ENCODE results near the gene MTCL1. TPM values are rescaled to one million over a fixed set of nuclear protein-coding genes. Genes with fewer than 3 reads are reported as not detected.
A peak's percentile ranks its signal among the peaks of the same experiment; 100 is the strongest.

Gene MTCL1
- total and polyA plus RNA-seq, 2 donors (not counting 1 experiment from before 2014, with no cell fraction given) = 35.0 to 56.0 TPM

GRCh38 chr18:8869696-8870095 lies 164.3 kb downstream of the MTCL1 start:
- Histone ChIP-seq H3K4me2 (ENCODE audit: extremely low read depth, insufficient read depth, low read length) (no peak overlapping the region), H3K27ac (ENCODE audit: insufficient read depth, low read length) (no peak overlapping the region), H2AFZ (ENCODE audit: low read length) (no peak overlapping the region), H3K4me1 (ENCODE audit: control insufficient read depth, extremely low read depth, insufficient read depth, low read length) (no peaks in the 10 kb centered on the region), H3K27me3 (ENCODE audit: control insufficient read depth, insufficient read depth, low read length) (no peaks in the 10 kb centered on the region), H3K79me2 (ENCODE audit: control insufficient read depth, insufficient read depth, low read length) (no peaks in the 10 kb centered on the region), H3K9me3 (ENCODE audit: control insufficient read depth, insufficient read depth, low read depth, low read length) (no peaks in the 10 kb centered on the region), H3K4me3 (replicated peaks in 1 of 4; ENCODE audit: control extremely low read depth in 1 of 4, insufficient read depth in 1 of 4, low read depth in 3 of 4, low read length in 4 of 4) (no peak overlapping the region), H4K20me1 (ENCODE audit: control insufficient read depth, extremely low read depth, insufficient read depth, low read length) (no peaks in the 10 kb centered on the region), H3K9ac (ENCODE audit: insufficient read depth, low read length) (no peak overlapping the region), H3K36me3 (ENCODE audit: control insufficient read depth, insufficient read depth, low read length) (no peaks in the 10 kb centered on the region)
- no peak for DNase-seq (ENCODE audit: low read depth in 2 of 2)
- TF ChIP-seq EZH2 (IDR thresholded peaks at IDR 0.05; ENCODE audit: low read length, missing control alignments) (no peak), CTCF (conservative IDR thresholded peaks at IDR 0.05 in 1 of 2, IDR thresholded peaks at IDR 0.05 in 1 of 2; ENCODE audit: low read depth in 1 of 2, low read length in 2 of 2) (no peak)

GRCh38 chr18:8870528-8870927 lies 165.2 kb downstream of the MTCL1 start:
- Histone ChIP-seq H4K20me1 (ENCODE audit: control insufficient read depth, extremely low read depth, insufficient read depth, low read length) (no peaks in the 10 kb centered on the region), H3K36me3 (ENCODE audit: control insufficient read depth, insufficient read depth, low read length) (no peaks in the 10 kb centered on the region), H3K4me2 (ENCODE audit: extremely low read depth, insufficient read depth, low read length) (no peak overlapping the region), H3K27ac (ENCODE audit: insufficient read depth, low read length) (no peak overlapping the region), H3K27me3 (ENCODE audit: control insufficient read depth, insufficient read depth, low read length) (no peaks in the 10 kb centered on the region), H2AFZ (ENCODE audit: low read length) (no peak overlapping the region), H3K79me2 (ENCODE audit: control insufficient read depth, insufficient read depth, low read length) (no peaks in the 10 kb centered on the region), H3K9ac (ENCODE audit: insufficient read depth, low read length) (no peak overlapping the region), H3K9me3 (ENCODE audit: control insufficient read depth, insufficient read depth, low read depth, low read length) (no peaks in the 10 kb centered on the region), H3K4me3 (replicated peaks in 1 of 4; ENCODE audit: control extremely low read depth in 1 of 4, insufficient read depth in 1 of 4, low read depth in 3 of 4, low read length in 4 of 4) (no peak overlapping the region), H3K4me1 (ENCODE audit: control insufficient read depth, extremely low read depth, insufficient read depth, low read length) (no peaks in the 10 kb centered on the region)
- TF ChIP-seq EZH2 (IDR thresholded peaks at IDR 0.05; ENCODE audit: low read length, missing control alignments) (no peak), CTCF (conservative IDR thresholded peaks at IDR 0.05 in 1 of 2, IDR thresholded peaks at IDR 0.05 in 1 of 2; ENCODE audit: low read depth in 1 of 2, low read length in 2 of 2) (no peak)
- peak in 1 of 2 donors; percentile 40 for DNase-seq (ENCODE audit: low read depth in 2 of 2)

GRCh38 chr18:8871489-8871888 lies 166.1 kb downstream of the MTCL1 start:
- Histone ChIP-seq H3K4me3 (replicated peaks in 1 of 4; ENCODE audit: control extremely low read depth in 1 of 4, insufficient read depth in 1 of 4, low read depth in 3 of 4, low read length in 4 of 4) (no peak overlapping the region), H3K9ac (ENCODE audit: insufficient read depth, low read length) (no peak overlapping the region)
- DNase-seq (ENCODE audit: low read depth in 2 of 2) = no peak

More at GRCh38 chr18:8871489-8871888, 166.1 kb downstream of the MTCL1 start:
- Histone ChIP-seq H3K79me2 (ENCODE audit: control insufficient read depth, insufficient read depth, low read length) (no peaks in the 10 kb centered on the region), H3K4me2 (ENCODE audit: extremely low read depth, insufficient read depth, low read length) (no peak overlapping the region), H3K27me3 (ENCODE audit: control insufficient read depth, insufficient read depth, low read length) (no peaks in the 10 kb centered on the region), H4K20me1 (ENCODE audit: control insufficient read depth, extremely low read depth, insufficient read depth, low read length) (no peaks in the 10 kb centered on the region), H2AFZ (ENCODE audit: low read length) (no peak overlapping the region), H3K36me3 (ENCODE audit: control insufficient read depth, insufficient read depth, low read length) (no peaks in the 10 kb centered on the region), H3K27ac (ENCODE audit: insufficient read depth, low read length) (no peak overlapping the region), H3K9me3 (ENCODE audit: control insufficient read depth, insufficient read depth, low read depth, low read length) (no peaks in the 10 kb centered on the region), H3K4me1 (ENCODE audit: control insufficient read depth, extremely low read depth, insufficient read depth, low read length) (no peaks in the 10 kb centered on the region)
- no peak for TF ChIP-seq CTCF (conservative IDR thresholded peaks at IDR 0.05 in 1 of 2, IDR thresholded peaks at IDR 0.05 in 1 of 2; ENCODE audit: low read depth in 1 of 2, low read length in 2 of 2)
